GM12878 (cell line): ENCODE results near the gene ZMIZ2. TPM values are rescaled to one million over a fixed set of nuclear protein-coding genes. Genes with fewer than 3 reads are reported as not detected.

ENCODE experiments used
- BMI1 ChIP-seq: fragments of 450-650 bp; IDR thresholded peaks from 2 replicates; pipeline ENCODE4 v1.6.1; 2016; ENCODE audit warnings: mild to moderate bottlenecking, moderate library complexity, borderline replicate concordance
- BRCA1 ChIP-seq: IDR thresholded peaks from 2 replicates; pipeline ENCODE4 v1.6.1; 2011; ENCODE audit warnings: low read depth, low read length, improper control_type of control experiment
- CBX3 ChIP-seq: fragments of 200-600 bp; sonication (generic); IDR thresholded peaks from 2 replicates; pipeline ENCODE4 v1.6.1; 2016; ENCODE audit warnings: low read depth, borderline replicate concordance
- CHD4 ChIP-seq: fragments of 200-600 bp; sonication (generic); IDR thresholded peaks from 2 replicates; pipeline ENCODE4 v1.6.1; 2016; ENCODE audit warnings: mild to moderate bottlenecking
- CREM ChIP-seq: IDR thresholded peaks from 2 replicates; pipeline ENCODE4 v1.6.1; 2014; ENCODE audit warnings: antibody characterized with exemption, low read depth
- EGR1 ChIP-seq, 2 experiments: IDR thresholded peaks; 1 replicate in 1 of 2; 2 replicates in 1 of 2; pipeline ENCODE4 v1.6.1; 2011 to 2012; ENCODE audit warnings: low read depth in 2 of 2, low read length in 2 of 2, borderline replicate concordance in 1 of 2, mild to moderate bottlenecking in 1 of 2, moderate library complexity in 1 of 2
- EP300 ChIP-seq, 2 experiments: fragments of 150-350 bp in 1 of 2; IDR thresholded peaks; 2 replicates each; pipeline ENCODE4 v1.6.1; 2011 to 2012; ENCODE audit warnings: low read depth in 2 of 2, low read length in 2 of 2, borderline replicate concordance in 1 of 2, improper control_type of control experiment in 1 of 2, inconsistent platforms in 1 of 2; ENCODE audit not compliant: control insufficient read depth in 1 of 2
- FOXK2 ChIP-seq: fragments of 450-650 bp; IDR thresholded peaks from 2 replicates; pipeline ENCODE4 v1.6.1; 2017; ENCODE audit warnings: mild to moderate bottlenecking, moderate library complexity
- IKZF1 ChIP-seq: fragments of 450-650 bp; conservative IDR thresholded peaks from 2 replicates; pipeline ENCODE4 v1.6.1; 2017; ENCODE audit warnings: antibody characterized with exemption, mild to moderate bottlenecking
- MEF2B ChIP-seq: fragments of 450-650 bp; IDR thresholded peaks from 2 replicates; pipeline ENCODE4 v1.6.1; 2018; ENCODE audit warnings: mild to moderate bottlenecking, moderate library complexity; ENCODE audit not compliant: partially characterized antibody, poor library complexity, severe bottlenecking
- MLLT1 ChIP-seq: fragments of 450-650 bp; IDR thresholded peaks from 2 replicates; pipeline ENCODE4 v1.6.1; 2016; ENCODE audit warnings: mild to moderate bottlenecking
- NFYB ChIP-seq: IDR thresholded peaks from 2 replicates; pipeline ENCODE4 v1.6.1; 2011; ENCODE audit warnings: low read depth, mild to moderate bottlenecking, low read length, improper control_type of control experiment, moderate library complexity; ENCODE audit not compliant: insufficient read depth
- SMARCA5 ChIP-seq: fragments of 450-650 bp; IDR thresholded peaks from 2 replicates; pipeline ENCODE4 v1.6.1; 2017; ENCODE audit warnings: mild to moderate bottlenecking
- STAT1 ChIP-seq: fragments of 450-650 bp; conservative IDR thresholded peaks from 2 replicates; pipeline ENCODE4 v1.6.1; 2014; ENCODE audit warnings: antibody characterized with exemption, mild to moderate bottlenecking
- TCF12 ChIP-seq: IDR thresholded peaks from 2 replicates; pipeline ENCODE4 v1.6.1; 2011; ENCODE audit warnings: low read depth, mild to moderate bottlenecking, low read length
- YY1 ChIP-seq: IDR thresholded peaks from 2 replicates; pipeline ENCODE4 v1.6.1; 2011; ENCODE audit warnings: low read depth, mild to moderate bottlenecking, low read length
- ZNF592 ChIP-seq: fragments of 450-650 bp; IDR thresholded peaks from 2 replicates; pipeline ENCODE4 v1.6.1; 2017; ENCODE audit warnings: mild to moderate bottlenecking, moderate library complexity
- ZZZ3 ChIP-seq: IDR thresholded peaks from 2 replicates; pipeline ENCODE4 v1.6.1; 2011; ENCODE audit warnings: low read depth; ENCODE audit not compliant: control insufficient read depth, insufficient read length
- polyA plus RNA-seq, 11 experiments: library from polyadenylated mRNA; depleted of rRNA in 4 of 11; unstranded in 6 of 11; stranded (reverse) in 5 of 11; fragments of >200 nt; fragmentation: Nextera tagmentation in 4 of 11; fragmentation: Illumina TruSeq in 1 of 11; extraction: Ambion mirVana in 4 of 11; extraction: Trizol in 1 of 11; gene quantifications; 1 replicate in 1 of 11; 2 replicates in 10 of 11; pipeline versions ENCODE4 v1.2.1 to v1.2.3, GENCODE V29; 2011 to 2016; ENCODE audit warnings: inconsistent platforms in 2 of 11, missing spikeins in 2 of 11, low read depth in 1 of 11
- total RNA-seq, 4 experiments: library from RNA; depleted of rRNA in 3 of 4; stranded (reverse); fragments of >200 nt in 3 of 4; fragmentation: Illumina TruSeq in 1 of 4; extraction: Trizol in 1 of 4; gene quantifications; 2 replicates each; pipeline versions ENCODE4 v1.2.1 to v1.2.3, GENCODE V29; 2013 to 2021
- TF ChIP-seq, protein P1 (sequence below): IDR thresholded peaks from 2 replicates; pipeline ENCODE4 v1.6.1; 2012; ENCODE audit warnings: low read depth, low read length, improper control_type of control experiment
- TF ChIP-seq, protein P2 (sequence below): IDR thresholded peaks from 2 replicates; pipeline ENCODE4 v1.6.1; 2012; ENCODE audit warnings: low read depth, low read length, improper control_type of control experiment

The ZMIZ2 gene
- total and polyA plus RNA-seq, 10 of the 15 experiments (the other 5 are each of a cell fraction or from before 2014, with no cell fraction given): 0.71 to 158 (median 17.0) TPM

DNA sequence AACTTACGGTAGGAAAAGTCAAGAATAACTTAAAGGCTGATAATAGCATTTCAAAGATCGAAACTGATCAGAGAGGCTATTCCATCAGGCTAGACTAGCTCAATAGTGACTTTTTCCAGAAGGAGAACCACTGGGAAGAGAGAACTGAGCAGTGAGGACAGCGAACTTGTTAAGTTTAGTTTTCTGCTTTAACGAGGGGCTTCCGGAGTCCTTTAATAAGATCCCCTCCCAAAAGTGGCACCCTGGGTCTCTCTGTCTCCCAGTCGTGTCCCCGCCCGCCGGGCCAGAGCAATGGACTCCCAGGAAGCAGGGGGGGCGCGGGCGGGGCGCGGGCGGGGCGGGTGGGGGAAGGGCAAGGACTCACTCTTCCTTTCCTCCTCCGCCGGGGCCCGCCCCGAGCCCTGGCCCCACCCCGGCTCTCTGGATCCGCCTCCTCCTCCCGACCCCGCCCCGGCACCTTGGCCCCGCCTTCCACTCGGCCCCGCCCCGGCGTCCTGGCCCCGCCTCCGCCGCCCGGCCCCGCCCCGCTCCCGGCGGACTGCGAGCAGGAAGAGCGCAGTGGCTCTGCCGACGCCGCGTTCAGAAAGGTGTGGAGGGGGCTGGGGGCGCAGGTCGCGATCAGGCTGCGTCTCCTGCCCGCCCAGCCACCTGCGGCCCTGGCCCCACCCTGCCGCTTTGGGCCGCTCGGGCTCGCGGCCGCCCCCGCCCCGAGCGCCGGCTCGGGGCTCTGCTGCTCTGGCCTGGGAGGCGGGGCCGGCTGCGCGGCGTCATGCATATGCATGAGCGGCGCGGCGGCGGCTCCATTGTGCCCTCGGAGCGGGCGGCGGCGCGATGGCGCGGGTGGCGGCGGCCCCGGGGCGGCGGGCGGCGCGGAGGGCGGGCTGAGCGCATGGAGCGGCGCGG lies at the start of gene ZMIZ2 (continued):
- TF ChIP-seq ZNF592 (0 out of 2 replicates have a peak, but pooled peaks have one; percentile 53), ZZZ3 (no peak), NFYB (no peak), IKZF1 (peak; percentile 51; the same call in 1 of the 2 replicates), STAT1 (no peak), CBX3 (no peak), YY1 (peak; percentile 90), EGR1 (IDR thresholded peaks at IDR 0.05; ENCODE audit: borderline replicate concordance in 1 of 2, low read depth in 2 of 2, low read length in 2 of 2) (peak; percentile 44 to 99), BMI1 (no peak), CREM (no peak), CHD4 (no peak), SMARCA5 (no peak), TCF12 (no peak), FOXK2 (no peak), BRCA1 (no peak), MLLT1 (0 out of 2 replicates have a peak, but pooled peaks have one; percentile 10), EP300 (IDR thresholded peaks at IDR 0.05; ENCODE audit: borderline replicate concordance in 1 of 2, control insufficient read depth in 1 of 2, low read depth in 2 of 2, low read length in 2 of 2) (no peak), MEF2B (no peak)
- TF ChIP-seq, protein P1, sequence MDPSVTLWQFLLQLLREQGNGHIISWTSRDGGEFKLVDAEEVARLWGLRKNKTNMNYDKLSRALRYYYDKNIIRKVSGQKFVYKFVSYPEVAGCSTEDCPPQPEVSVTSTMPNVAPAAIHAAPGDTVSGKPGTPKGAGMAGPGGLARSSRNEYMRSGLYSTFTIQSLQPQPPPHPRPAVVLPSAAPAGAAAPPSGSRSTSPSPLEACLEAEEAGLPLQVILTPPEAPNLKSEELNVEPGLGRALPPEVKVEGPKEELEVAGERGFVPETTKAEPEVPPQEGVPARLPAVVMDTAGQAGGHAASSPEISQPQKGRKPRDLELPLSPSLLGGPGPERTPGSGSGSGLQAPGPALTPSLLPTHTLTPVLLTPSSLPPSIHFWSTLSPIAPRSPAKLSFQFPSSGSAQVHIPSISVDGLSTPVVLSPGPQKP: no peak
- TF ChIP-seq, protein P2, sequence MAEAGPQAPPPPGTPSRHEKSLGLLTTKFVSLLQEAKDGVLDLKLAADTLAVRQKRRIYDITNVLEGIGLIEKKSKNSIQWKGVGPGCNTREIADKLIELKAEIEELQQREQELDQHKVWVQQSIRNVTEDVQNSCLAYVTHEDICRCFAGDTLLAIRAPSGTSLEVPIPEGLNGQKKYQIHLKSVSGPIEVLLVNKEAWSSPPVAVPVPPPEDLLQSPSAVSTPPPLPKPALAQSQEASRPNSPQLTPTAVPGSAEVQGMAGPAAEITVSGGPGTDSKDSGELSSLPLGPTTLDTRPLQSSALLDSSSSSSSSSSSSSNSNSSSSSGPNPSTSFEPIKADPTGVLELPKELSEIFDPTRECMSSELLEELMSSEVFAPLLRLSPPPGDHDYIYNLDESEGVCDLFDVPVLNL: no peak
